Heart left ventricle (tissue), 13 donors: Measurements from ENCODE around the gene CTRB1.
"Not testable (repeated sequence)": the region's sequence is repeated elsewhere in the genome, so short reads cannot be mapped to it uniquely, and the experiment has no call there.

Experiments used
- POLR2A ChIP-seq, 2 donors: fragments of 450-650 bp; IDR thresholded peaks; one replicate each; pipeline ENCODE4 v1.6.1; 2017; ENCODE audit warnings: antibody characterized with exemption in 2 of 2, mild to moderate bottlenecking in 2 of 2, moderate library complexity in 2 of 2
- TF ChIP-seq, protein P1 (sequence below), 12 donors: fragments of 200-600 bp; sonication (generic) in 4 of 12; IDR thresholded peaks; one replicate each; pipeline versions ENCODE4 v1.5.0 to v1.8.0; 2018 to 2022; ENCODE audit warnings: antibody characterized with exemption in 12 of 12, mild to moderate bottlenecking in 5 of 12
- donor health status: ischemic (EF 13 %, LVEDD 7.1; RV severe dilation, severe dysfunction).
- donor health status: DM: no; HTN: yes; CAD: no.
- donor health status: DM: no; HTN: no; CAD: no.
- donor health status: ischemic (EF 25% LVEDD 6.9; RV normal size, moderate dysfunction).
- donor health status: ischemic (EF 25% LVEDD 5.7; RV mildly dilated, moderate dysfunction).
- donor health status: ischemic (EF 35%, LVEDD 5.7; RV mildly dilated, moderate dysfunction).
- donor health status: nonischemic (EF 11% LVEDD 7.7; RV severe dilation, severe dysfunction).
- donor health status: DM: yes; HTN: yes; CAD: no.
- donor health status: PGD.
- donor health status: ischemic (EF 29% LVEDD 5.4; RV normal size, mild dysfunction).
- donor health status: nonischemic (EF 23%, LVEDD 6.1; RV moderate dilation, normal function).

DNA sequence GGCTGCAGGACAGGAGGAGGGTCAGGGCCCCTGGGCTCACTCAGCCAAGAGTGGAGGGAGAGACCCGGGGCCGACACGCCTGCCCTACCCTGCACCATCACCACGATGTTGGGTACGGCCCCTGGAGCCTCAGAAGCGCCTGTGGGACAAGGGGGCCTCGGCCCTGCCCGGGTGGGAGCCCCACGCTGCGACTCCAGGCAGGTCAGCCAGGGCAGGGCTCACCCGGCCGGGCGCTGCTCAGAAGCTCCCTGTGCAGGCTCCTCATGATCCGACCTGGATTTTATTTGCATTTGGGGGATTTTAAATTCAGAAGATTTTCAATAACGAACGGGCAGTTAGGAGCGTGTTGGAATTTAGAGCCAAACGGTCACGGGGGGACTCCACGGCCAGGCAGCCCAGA is 13.9 kb upstream of the CTRB1 start:
- TF ChIP-seq, protein P1, sequence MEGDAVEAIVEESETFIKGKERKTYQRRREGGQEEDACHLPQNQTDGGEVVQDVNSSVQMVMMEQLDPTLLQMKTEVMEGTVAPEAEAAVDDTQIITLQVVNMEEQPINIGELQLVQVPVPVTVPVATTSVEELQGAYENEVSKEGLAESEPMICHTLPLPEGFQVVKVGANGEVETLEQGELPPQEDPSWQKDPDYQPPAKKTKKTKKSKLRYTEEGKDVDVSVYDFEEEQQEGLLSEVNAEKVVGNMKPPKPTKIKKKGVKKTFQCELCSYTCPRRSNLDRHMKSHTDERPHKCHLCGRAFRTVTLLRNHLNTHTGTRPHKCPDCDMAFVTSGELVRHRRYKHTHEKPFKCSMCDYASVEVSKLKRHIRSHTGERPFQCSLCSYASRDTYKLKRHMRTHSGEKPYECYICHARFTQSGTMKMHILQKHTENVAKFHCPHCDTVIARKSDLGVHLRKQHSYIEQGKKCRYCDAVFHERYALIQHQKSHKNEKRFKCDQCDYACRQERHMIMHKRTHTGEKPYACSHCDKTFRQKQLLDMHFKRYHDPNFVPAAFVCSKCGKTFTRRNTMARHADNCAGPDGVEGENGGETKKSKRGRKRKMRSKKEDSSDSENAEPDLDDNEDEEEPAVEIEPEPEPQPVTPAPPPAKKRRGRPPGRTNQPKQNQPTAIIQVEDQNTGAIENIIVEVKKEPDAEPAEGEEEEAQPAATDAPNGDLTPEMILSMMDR (IDR thresholded peaks at IDR 0.05) = not testable (repeated sequence)
- TF ChIP-seq POLR2A (IDR thresholded peaks at IDR 0.05) = not testable (repeated sequence)
